ENCODE data around the gene CARMIL3. TPM values are rescaled to one million over a fixed set of nuclear protein-coding genes. Genes with fewer than 3 reads are reported as not detected.

CARMIL3 gene
- total RNA-seq, 1 experiment from 2014 or later, result 1.00 TPM

DNA sequence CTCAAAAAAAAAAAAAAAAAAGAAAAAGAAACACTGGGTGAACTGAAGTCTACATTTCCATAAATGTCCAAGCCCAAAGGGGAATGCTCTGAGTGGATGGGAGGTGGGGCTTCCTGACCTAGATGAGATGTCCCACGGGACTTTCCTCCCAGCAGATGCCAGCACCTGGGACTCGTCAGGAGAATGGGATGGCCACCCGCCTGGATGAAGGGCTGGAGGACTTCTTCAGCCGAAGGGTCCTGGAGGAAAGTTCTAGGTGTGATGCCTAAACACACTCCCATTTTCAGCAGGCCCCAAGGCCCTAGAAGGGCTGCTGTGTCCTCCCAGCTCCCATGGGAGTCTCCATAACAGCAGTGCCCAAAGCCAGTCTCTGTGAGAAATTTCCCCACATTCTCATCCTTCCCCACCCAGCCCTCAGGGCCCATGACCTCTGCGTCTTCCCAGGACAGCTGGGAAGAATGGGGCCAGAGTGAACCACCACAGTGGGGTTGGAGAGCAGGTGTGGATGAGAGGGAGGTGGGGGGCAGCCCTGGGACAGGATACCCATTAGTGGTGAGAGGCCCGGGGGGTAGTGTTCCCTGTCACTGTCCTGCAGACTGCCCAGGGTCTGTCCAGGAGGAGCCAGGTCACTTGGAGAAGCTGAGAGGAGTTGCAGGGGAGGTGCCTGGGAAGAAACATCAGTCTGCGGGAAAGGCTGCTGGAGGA lies 12.4 kb downstream of the CARMIL3 start:
- peaks cover 6% of the 10 kb centered on the region for H3K4me1 Mint-ChIP-seq (ENCODE audit: low read depth, unreplicated experiment)
- BruUV-seq (replicated peaks), result no TSS peak
- Histone ChIP-seq H3K36me3 (ENCODE audit: control insufficient read depth, insufficient read depth, low read length) (no peaks in the 10 kb centered on the region), H3K9me3 (no peaks in the 10 kb centered on the region), H3K4me3 (ENCODE audit: low read depth, low read length) (no peak overlapping the region), H3K4me1 (peaks cover 14% of the 10 kb centered on the region; the same call in 1 of the 2 replicates), H3K27me3 (replicated peaks; ENCODE audit: control insufficient read depth, insufficient read depth, low read length) (no peaks in the 10 kb centered on the region)
- no peaks in the 10 kb centered on the region for H3K9me3 Mint-ChIP-seq (ENCODE audit: unreplicated experiment)
- TF ChIP-seq CTCF (IDR thresholded peaks at IDR 0.05; ENCODE audit: insufficient read depth in 1 of 2, low read depth in 1 of 2, low read length in 1 of 2, severe bottlenecking in 1 of 2, unreplicated experiment in 1 of 2), result no peak
- H3K4me3 Mint-ChIP-seq (ENCODE audit: unreplicated experiment), result no peak overlapping the region
- H3K27me3 Mint-ChIP-seq (ENCODE audit: insufficient read depth, unreplicated experiment), result no peaks in the 10 kb centered on the region
- H3K36me3 Mint-ChIP-seq (ENCODE audit: insufficient read depth, unreplicated experiment), result no peaks in the 10 kb centered on the region
- ChIA-PET POLR2A (no interaction called here), CTCF (interaction anchor here (0.7 to 1.2 kb wide), 3 partner anchors 8 to 50 kb away, joined by 3 read pairs; partner anchors contain the start of genes DCAF11 and NRL)
- intact Hi-C loops (cut with micrococcal nuclease; ENCODE audit: unreplicated experiment), result no loop called here
- DNase-seq, result no peak
- no peak overlapping the region for H3K27ac Mint-ChIP-seq (ENCODE audit: unreplicated experiment)

DNA sequence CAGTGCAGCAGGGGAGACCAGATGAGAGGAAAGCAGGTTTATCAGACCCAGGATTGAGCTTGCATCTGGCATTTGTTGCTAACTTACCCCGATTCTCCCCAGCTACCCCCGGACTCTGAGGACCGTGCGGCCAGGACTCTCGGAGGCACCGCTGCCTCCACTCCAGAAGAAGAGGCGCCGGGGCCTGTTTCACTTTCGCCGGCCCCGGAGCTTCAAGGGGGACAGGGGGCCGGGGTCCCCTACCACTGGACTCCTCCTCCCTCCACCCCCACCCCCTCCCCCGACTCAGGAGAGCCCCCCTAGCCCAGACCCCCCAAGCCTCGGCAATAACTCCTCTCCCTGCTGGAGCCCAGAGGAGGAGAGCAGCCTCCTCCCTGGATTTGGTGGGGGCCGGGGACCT lies 13.0 kb downstream of the CARMIL3 start:
- ChIA-PET POLR2A (no interaction called here), CTCF (interaction anchor here (0.7 to 1.2 kb wide), 3 partner anchors 9 to 50 kb away, joined by 3 read pairs; partner anchors contain the start of genes DCAF11 and NRL)
- no peak overlapping the region for H3K4me3 ChIP-seq (ENCODE audit: low read depth, low read length)
- Mint-ChIP-seq H3K9me3 (ENCODE audit: unreplicated experiment) (no peaks in the 10 kb centered on the region), H3K27me3 (ENCODE audit: insufficient read depth, unreplicated experiment) (no peaks in the 10 kb centered on the region), H3K27ac (ENCODE audit: unreplicated experiment) (no peak overlapping the region), H3K36me3 (ENCODE audit: insufficient read depth, unreplicated experiment) (no peaks in the 10 kb centered on the region), H3K4me1 (ENCODE audit: low read depth, unreplicated experiment) (peaks cover 6% of the 10 kb centered on the region), H3K4me3 (ENCODE audit: unreplicated experiment) (no peak overlapping the region)
- intact Hi-C loops (cut with micrococcal nuclease; ENCODE audit: unreplicated experiment), result loop anchor here (5.0 kb wide), 1 partner anchor 688 kb away; the partner anchor contains the start of gene CMTM5
- TF ChIP-seq CTCF (IDR thresholded peaks at IDR 0.05; ENCODE audit: insufficient read depth in 1 of 2, low read depth in 1 of 2, low read length in 1 of 2, severe bottlenecking in 1 of 2, unreplicated experiment in 1 of 2), result no peak
- no peaks in the 10 kb centered on the region for H3K9me3 ChIP-seq
- no peaks in the 10 kb centered on the region for H3K36me3 ChIP-seq (ENCODE audit: control insufficient read depth, insufficient read depth, low read length)
- no peak for DNase-seq
- H3K4me1 ChIP-seq, result peaks cover 14% of the 10 kb centered on the region; the same call in 1 of the 2 replicates
- BruUV-seq (replicated peaks), result no TSS peak
- no peaks in the 10 kb centered on the region for H3K27me3 ChIP-seq (replicated peaks; ENCODE audit: control insufficient read depth, insufficient read depth, low read length)

- no peak overlapping the region for H3K4me3 Mint-ChIP-seq (ENCODE audit: unreplicated experiment)
- Histone ChIP-seq H3K36me3 (ENCODE audit: control insufficient read depth, insufficient read depth, low read length) (no peaks in the 10 kb centered on the region), H3K27me3 (replicated peaks; ENCODE audit: control insufficient read depth, insufficient read depth, low read length) (no peaks in the 10 kb centered on the region), H3K9me3 (no peaks in the 10 kb centered on the region), H3K4me1 (peaks cover 14% of the 10 kb centered on the region; the same call in 1 of the 2 replicates), H3K4me3 (ENCODE audit: low read depth, low read length) (no peak overlapping the region)
- no peak for DNase-seq
- BruUV-seq (replicated peaks), result no TSS peak
- intact Hi-C loops (cut with micrococcal nuclease; ENCODE audit: unreplicated experiment), result loop anchor here (5.0 kb wide), 1 partner anchor 688 kb away; the partner anchor contains the start of gene CMTM5
- no peak for TF ChIP-seq CTCF (IDR thresholded peaks at IDR 0.05; ENCODE audit: insufficient read depth in 1 of 2, low read depth in 1 of 2, low read length in 1 of 2, severe bottlenecking in 1 of 2, unreplicated experiment in 1 of 2)
- no peaks in the 10 kb centered on the region for H3K9me3 Mint-ChIP-seq (ENCODE audit: unreplicated experiment)
- no peaks in the 10 kb centered on the region for H3K36me3 Mint-ChIP-seq (ENCODE audit: insufficient read depth, unreplicated experiment)
- H3K27me3 Mint-ChIP-seq (ENCODE audit: insufficient read depth, unreplicated experiment), result no peaks in the 10 kb centered on the region
- peaks cover 6% of the 10 kb centered on the region for H3K4me1 Mint-ChIP-seq (ENCODE audit: low read depth, unreplicated experiment)
- ChIA-PET CTCF (interaction anchor here (0.7 to 1.2 kb wide), 2 partner anchors 10 to 43 kb away, joined by 3 read pairs; no protein-coding TSS in a partner anchor), POLR2A (no interaction called here)
- no peak overlapping the region for H3K27ac Mint-ChIP-seq (ENCODE audit: unreplicated experiment)
Observed at GRCh38 chr14:24065408-24065807, 13.6 kb downstream of the CARMIL3 start.
